ENCODE results near the gene KCND2. TPM values are rescaled to one million over a fixed set of nuclear protein-coding genes. Genes with fewer than 3 reads are reported as not detected.

KCND2 gene
- total RNA-seq, 4 donors from 2014 or later: under 0.01 to 1.3 (median 0.59) TPM; not detected in 1

- DNase-seq (ENCODE audit: low spot score in 2 of 2): no peak
- Histone ChIP-seq H3K27ac (no peak overlapping the region), H3K4me3 (no peak overlapping the region), H3K36me3 (no peaks in the 10 kb centered on the region), H3K4me1 (peaks cover 0 to 7% (median 0%) of the 10 kb centered on the region in 4 donors), H3K27me3 (no peaks in the 10 kb centered on the region), H3K9me3 (no peaks in the 10 kb centered on the region)
- 87 to 89% methylated on average over 1 of the region's 1 CpG for WGBS, 2 donors
- no peak for TF ChIP-seq POLR2A (IDR thresholded peaks at IDR 0.05)
- TF ChIP-seq EP300 (IDR thresholded peaks at IDR 0.05): no peak
- TF ChIP-seq, protein P1, sequence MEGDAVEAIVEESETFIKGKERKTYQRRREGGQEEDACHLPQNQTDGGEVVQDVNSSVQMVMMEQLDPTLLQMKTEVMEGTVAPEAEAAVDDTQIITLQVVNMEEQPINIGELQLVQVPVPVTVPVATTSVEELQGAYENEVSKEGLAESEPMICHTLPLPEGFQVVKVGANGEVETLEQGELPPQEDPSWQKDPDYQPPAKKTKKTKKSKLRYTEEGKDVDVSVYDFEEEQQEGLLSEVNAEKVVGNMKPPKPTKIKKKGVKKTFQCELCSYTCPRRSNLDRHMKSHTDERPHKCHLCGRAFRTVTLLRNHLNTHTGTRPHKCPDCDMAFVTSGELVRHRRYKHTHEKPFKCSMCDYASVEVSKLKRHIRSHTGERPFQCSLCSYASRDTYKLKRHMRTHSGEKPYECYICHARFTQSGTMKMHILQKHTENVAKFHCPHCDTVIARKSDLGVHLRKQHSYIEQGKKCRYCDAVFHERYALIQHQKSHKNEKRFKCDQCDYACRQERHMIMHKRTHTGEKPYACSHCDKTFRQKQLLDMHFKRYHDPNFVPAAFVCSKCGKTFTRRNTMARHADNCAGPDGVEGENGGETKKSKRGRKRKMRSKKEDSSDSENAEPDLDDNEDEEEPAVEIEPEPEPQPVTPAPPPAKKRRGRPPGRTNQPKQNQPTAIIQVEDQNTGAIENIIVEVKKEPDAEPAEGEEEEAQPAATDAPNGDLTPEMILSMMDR (IDR thresholded peaks at IDR 0.05): no peak
These were observed 456.3 kb downstream of the KCND2 start for GRCh38 chr7:120729245-120729644.

DNA sequence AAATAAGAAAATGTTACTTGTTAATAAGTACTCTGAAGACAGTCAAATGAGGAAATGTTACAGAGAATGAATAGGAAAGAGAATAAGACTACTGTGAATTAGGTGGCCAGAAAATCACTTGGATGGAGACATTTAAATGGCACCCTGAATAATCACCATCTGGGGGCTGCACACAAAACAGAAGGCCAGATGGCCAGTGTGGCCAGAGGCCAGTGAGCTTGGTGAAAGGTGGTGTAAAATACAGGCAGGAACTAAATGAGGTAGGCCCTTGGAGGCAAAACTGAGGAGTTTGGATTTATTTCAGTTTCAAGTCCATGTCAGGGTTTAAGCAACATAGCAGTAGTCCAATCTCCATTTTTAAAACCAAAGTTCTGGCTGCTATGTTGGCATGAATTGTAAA is 458.3 kb downstream of the KCND2 start:
- H3K4me3 ChIP-seq: no peak overlapping the region
- H3K36me3 ChIP-seq: no peaks in the 10 kb centered on the region
- H3K27me3 ChIP-seq: no peaks in the 10 kb centered on the region
- H3K9me3 ChIP-seq: no peaks in the 10 kb centered on the region
- no peak for DNase-seq (ENCODE audit: low spot score in 2 of 2)
- H3K4me1 ChIP-seq: peaks cover 0 to 12% (median 0%) of the 10 kb centered on the region in 4 donors
- H3K27ac ChIP-seq: no peak overlapping the region
- TF ChIP-seq, protein P1 (IDR thresholded peaks at IDR 0.05): no peak
- TF ChIP-seq POLR2A (IDR thresholded peaks at IDR 0.05) (no peak), EP300 (IDR thresholded peaks at IDR 0.05) (no peak)

DNA sequence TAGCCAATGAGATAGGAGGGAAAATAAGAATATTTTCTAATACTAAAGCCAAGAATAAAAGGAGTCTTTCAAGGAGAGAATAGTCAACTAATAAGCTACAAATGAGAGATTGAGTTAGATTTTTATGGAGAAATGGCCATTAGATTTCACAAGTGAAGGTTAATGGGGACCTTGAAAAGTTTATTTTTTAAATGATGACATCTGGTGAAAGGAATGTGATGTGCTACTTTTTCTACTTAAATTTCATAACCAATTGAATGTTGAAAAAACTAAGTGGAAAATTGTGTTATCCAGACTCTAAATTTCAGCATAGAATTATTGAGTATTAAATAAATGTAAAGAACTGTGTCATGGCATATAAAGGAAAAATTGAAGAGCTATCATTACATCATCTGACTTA is 459.3 kb downstream of the KCND2 start:
- TF ChIP-seq EP300 (IDR thresholded peaks at IDR 0.05) (no peak), POLR2A (IDR thresholded peaks at IDR 0.05) (no peak)
- TF ChIP-seq, protein P1 (IDR thresholded peaks at IDR 0.05): no peak
- no peak for DNase-seq (ENCODE audit: low spot score in 2 of 2)
- Histone ChIP-seq H3K27me3 (no peaks in the 10 kb centered on the region), H3K36me3 (no peaks in the 10 kb centered on the region), H3K9me3 (no peaks in the 10 kb centered on the region), H3K4me1 (peaks cover 0 to 13% (median 0%) of the 10 kb centered on the region in 4 donors), H3K27ac (no peak overlapping the region), H3K4me3 (no peak overlapping the region)

- WGBS, 2 donors: 94 to 95% methylated on average over 3 of the region's 3 CpGs
- Histone ChIP-seq H3K27me3 (no peaks in the 10 kb centered on the region), H3K4me3 (no peak overlapping the region), H3K36me3 (no peaks in the 10 kb centered on the region), H3K4me1 (peaks cover 0 to 13% (median 0%) of the 10 kb centered on the region in 4 donors), H3K27ac (no peak overlapping the region), H3K9me3 (no peaks in the 10 kb centered on the region)
- no peak for DNase-seq (ENCODE audit: low spot score in 2 of 2)
- TF ChIP-seq, protein P1 (IDR thresholded peaks at IDR 0.05): no peak
- TF ChIP-seq EP300 (IDR thresholded peaks at IDR 0.05) (no peak), POLR2A (IDR thresholded peaks at IDR 0.05) (no peak)
These were observed 460.2 kb downstream of the KCND2 start for GRCh38 chr7:120733143-120733542.

DNA sequence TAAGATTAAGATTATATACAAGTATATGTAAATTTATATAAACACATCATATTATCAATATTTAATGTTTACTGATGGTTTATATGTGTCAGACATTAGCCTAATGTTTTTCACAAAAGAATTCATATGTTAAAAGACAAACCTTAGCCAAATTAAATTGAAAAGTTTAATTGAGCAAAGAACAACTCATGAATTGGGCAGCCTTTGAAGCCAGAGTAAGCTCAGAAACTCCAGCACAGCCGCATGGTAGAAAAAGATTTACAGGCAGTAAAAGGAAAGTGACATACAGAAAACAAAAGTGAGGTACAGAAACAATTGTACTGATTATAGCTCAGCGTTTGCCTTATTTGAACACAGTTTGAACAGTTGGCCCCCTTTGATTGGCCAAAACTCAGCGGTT is 460.9 kb downstream of the KCND2 start:
- H3K27me3 ChIP-seq: no peaks in the 10 kb centered on the region
- H3K4me3 ChIP-seq: no peak overlapping the region
- WGBS, 2 donors: 93 to 94% methylated on average over 3 of the region's 3 CpGs
- no peak overlapping the region for H3K27ac ChIP-seq
- no peak for TF ChIP-seq EP300 (IDR thresholded peaks at IDR 0.05)
- TF ChIP-seq, protein P1 (IDR thresholded peaks at IDR 0.05): no peak
- TF ChIP-seq POLR2A (IDR thresholded peaks at IDR 0.05): no peak
- DNase-seq (ENCODE audit: low spot score in 2 of 2): no peak
- H3K36me3 ChIP-seq: no peaks in the 10 kb centered on the region
- no peaks in the 10 kb centered on the region for H3K9me3 ChIP-seq
- peaks cover 0 to 13% (median 0%) of the 10 kb centered on the region in 4 donors for H3K4me1 ChIP-seq

Measured in tibial nerve (tissue), 4 donors.